IMR-90 (cell line): ENCODE results near the gene PLCH2. TPM values are rescaled to one million over a fixed set of nuclear protein-coding genes. Genes with fewer than 3 reads are reported as not detected.

Source experiments
- ATAC-seq: fragments of 200-7000 bp; cut with Tn5 transposase; 2 replicates; pipeline ENCODE4 v1.9.1; 2020; ENCODE audit warnings: low read depth, mild to moderate bottlenecking, moderate library complexity
- BruUV-seq: library from RNA; stranded (reverse); fragments of 400-500 nt; replicated peaks from 2 replicates; lab custom pipeline; 2021; lab: Mats Ljungman, UMichigan
- CTCF ChIA-PET: fragments of 300-600 bp; formaldehyde crosslinking; extraction: SDS; loops from one replicate; lab custom pipeline; 2021; ENCODE audit warnings: antibody characterized with exemption; lab: Yijun Ruan, JAX
- POLR2A ChIA-PET: fragments of 300-600 bp; sonication (Branson Sonifier 250); formaldehyde crosslinking; loops from one replicate; lab custom pipeline; 2022; ENCODE audit warnings: antibody characterized with exemption; ENCODE audit not compliant: unreplicated experiment; lab: Charles Lee
- DNase-seq: peaks from one replicate; pipeline ENCODE4 v3.0.0; 2013
- H2AFZ ChIP-seq: replicated peaks from 2 replicates; pipeline ENCODE3; 2013; ENCODE audit warnings: low read length, mild to moderate bottlenecking; ENCODE audit not compliant: poor library complexity
- H2AK5ac ChIP-seq: 2 replicates; pipeline ENCODE4 v1.6.1; 2013; ENCODE audit warnings: low read depth, low read length, inconsistent platforms
- H2AK9ac ChIP-seq: replicated peaks from 2 replicates; pipeline ENCODE3; 2013; ENCODE audit warnings: mild to moderate bottlenecking, low read depth, low read length, moderate library complexity; ENCODE audit not compliant: poor library complexity
- H2BK120ac ChIP-seq: 2 replicates; pipeline ENCODE4 v1.6.1; 2013; ENCODE audit warnings: low read depth, low read length, inconsistent platforms
- H2BK15ac ChIP-seq: 3 replicates; pipeline ENCODE4 v1.6.1; 2013; ENCODE audit warnings: low read depth, low read length, inconsistent platforms
- H2BK20ac ChIP-seq: 2 replicates; pipeline ENCODE4 v1.6.1; 2013; ENCODE audit warnings: low read depth, mild to moderate bottlenecking, inconsistent platforms, low read length, moderate library complexity
- H2BK5ac ChIP-seq: 2 replicates; pipeline ENCODE4 v1.6.1; 2013; ENCODE audit warnings: mild to moderate bottlenecking, low read depth, low read length, inconsistent platforms; ENCODE audit not compliant: poor library complexity, severe bottlenecking
- H3K14ac ChIP-seq: replicated peaks from 2 replicates; pipeline ENCODE4 v1.6.1; 2013; ENCODE audit warnings: low read depth, low read length, inconsistent platforms
- H3K18ac ChIP-seq: 2 replicates; pipeline ENCODE4 v1.6.1; 2013; ENCODE audit warnings: low read depth, low read length, control low read depth
- H3K23ac ChIP-seq: 2 replicates; pipeline ENCODE4 v1.6.1; 2013; ENCODE audit warnings: low read depth, low read length, inconsistent platforms
- H3K27ac ChIP-seq: 2 replicates; pipeline ENCODE4 v1.5.1; 2013; ENCODE audit warnings: mild to moderate bottlenecking, control low read depth, low read length; ENCODE audit not compliant: insufficient read depth
- H3K27me3 ChIP-seq: 2 replicates; pipeline ENCODE4 v1.6.1; 2013; ENCODE audit warnings: low read length; ENCODE audit not compliant: control insufficient read depth, insufficient read depth
- H3K36me3 ChIP-seq: 2 replicates; pipeline ENCODE4 v1.6.1; 2013; ENCODE audit warnings: low read length, mixed read lengths; ENCODE audit not compliant: control insufficient read depth, insufficient read depth
- H3K4ac ChIP-seq: 2 replicates; pipeline ENCODE4 v1.6.1; 2013; ENCODE audit warnings: low read depth, low read length, inconsistent platforms
- H3K4me1 ChIP-seq: 2 replicates; pipeline ENCODE4 v1.6.1; 2013; ENCODE audit warnings: low read length, mixed read lengths; ENCODE audit not compliant: control insufficient read depth, insufficient read depth
- H3K4me2 ChIP-seq: 2 replicates; pipeline ENCODE4 v1.6.1; 2013; ENCODE audit warnings: low read depth, mild to moderate bottlenecking, control low read depth, low read length, moderate library complexity
- H3K4me3 ChIP-seq: 2 replicates; pipeline ENCODE4 v1.5.1; 2013; ENCODE audit warnings: low read depth, mild to moderate bottlenecking, control low read depth, low read length, moderate library complexity; ENCODE audit not compliant: insufficient read depth
- H3K56ac ChIP-seq: 2 replicates; pipeline ENCODE4 v1.6.1; 2013; ENCODE audit warnings: low read length, inconsistent platforms; ENCODE audit not compliant: insufficient read depth; ENCODE audit errors: extremely low read depth
- H3K79me1 ChIP-seq, 2 experiments: 2 replicates each; pipeline ENCODE4 v1.6.1; 2013; ENCODE audit warnings: low read length in 2 of 2, inconsistent platforms in 1 of 2, low read depth in 1 of 2
- H3K9ac ChIP-seq: 2 replicates; pipeline ENCODE4 v1.6.1; 2013; ENCODE audit warnings: low read depth, low read length, control low read depth
- H3K9me1 ChIP-seq: 2 replicates; pipeline ENCODE4 v1.6.1; 2013; ENCODE audit warnings: low read length, inconsistent platforms; ENCODE audit not compliant: insufficient read depth
- H3K9me3 ChIP-seq: 2 replicates; pipeline ENCODE4 v1.6.1; 2013; ENCODE audit warnings: low read length; ENCODE audit not compliant: control insufficient read depth, insufficient read depth
- H4K20me1 ChIP-seq: 2 replicates; pipeline ENCODE4 v1.6.1; 2013; ENCODE audit warnings: low read length, inconsistent platforms; ENCODE audit not compliant: insufficient read depth
- H4K5ac ChIP-seq: 2 replicates; pipeline ENCODE4 v1.6.1; 2013; ENCODE audit warnings: mild to moderate bottlenecking, low read depth, low read length, control low read depth
- H4K8ac ChIP-seq, 2 experiments: 2 replicates each; pipeline ENCODE4 v1.6.1; 2013; ENCODE audit warnings: low read depth in 2 of 2, low read length in 2 of 2, control low read depth in 1 of 2, inconsistent platforms in 1 of 2
- H4K91ac ChIP-seq: 2 replicates; pipeline ENCODE4 v1.6.1; 2013; ENCODE audit warnings: low read depth, low read length, inconsistent platforms; ENCODE audit not compliant: insufficient read depth
- BHLHE40 ChIP-seq: fragments of 150-350 bp; IDR thresholded peaks from 2 replicates; pipeline ENCODE4 v1.6.1; 2016; ENCODE audit warnings: mild to moderate bottlenecking, low read depth, low read length
- CEBPB ChIP-seq: IDR thresholded peaks from 2 replicates; pipeline ENCODE4 v1.6.1; 2012; ENCODE audit warnings: low read depth, low read length, improper control_type of control experiment
- CHD1 ChIP-seq: IDR thresholded peaks from 2 replicates; pipeline ENCODE4 v1.6.1; 2012; ENCODE audit warnings: low read depth, low read length, improper control_type of control experiment
- CTCF ChIP-seq: conservative IDR thresholded peaks from 2 replicates; pipeline ENCODE4 v1.5.1; 2012; ENCODE audit warnings: mild to moderate bottlenecking, low read depth, low read length, improper control_type of control experiment
- ELK1 ChIP-seq: fragments of 150-350 bp; IDR thresholded peaks from 2 replicates; pipeline ENCODE4 v1.6.1; 2016; ENCODE audit warnings: low read depth, mild to moderate bottlenecking, low read length, moderate library complexity, borderline replicate concordance
- MAFK ChIP-seq: IDR thresholded peaks from 2 replicates; pipeline ENCODE4 v1.6.1; 2012; ENCODE audit warnings: low read depth, low read length, improper control_type of control experiment
- MXI1 ChIP-seq: IDR thresholded peaks from 2 replicates; pipeline ENCODE4 v1.6.1; 2012; ENCODE audit warnings: low read depth, mild to moderate bottlenecking, low read length, moderate library complexity, borderline replicate concordance
- NFE2L2 ChIP-seq: fragments of 150-350 bp; IDR thresholded peaks from 2 replicates; pipeline ENCODE4 v1.6.1; 2016; ENCODE audit warnings: low read depth, mild to moderate bottlenecking, low read length
- POLR2A ChIP-seq: IDR thresholded peaks from 2 replicates; pipeline ENCODE4 v1.6.1; 2012; ENCODE audit warnings: mild to moderate bottlenecking, low read depth, low read length
- RAD21 ChIP-seq: IDR thresholded peaks from 2 replicates; pipeline ENCODE4 v1.6.1; 2012; ENCODE audit warnings: low read length, improper control_type of control experiment
- RCOR1 ChIP-seq: IDR thresholded peaks from 2 replicates; pipeline ENCODE4 v1.6.1; 2012; ENCODE audit warnings: mild to moderate bottlenecking, low read length, improper control_type of control experiment; ENCODE audit not compliant: insufficient replicate concordance
- RFX5 ChIP-seq: IDR thresholded peaks from 2 replicates; pipeline ENCODE4 v1.8.0; 2012; ENCODE audit warnings: low read depth, mild to moderate bottlenecking, low read length, moderate library complexity
- SMC3 ChIP-seq: fragments of 150-350 bp; IDR thresholded peaks from 2 replicates; pipeline ENCODE4 v1.6.1; 2016; ENCODE audit warnings: low read depth, mild to moderate bottlenecking, antibody characterized with exemption, low read length, moderate library complexity
- USF2 ChIP-seq: fragments of 150-350 bp; IDR thresholded peaks from 2 replicates; pipeline ENCODE4 v1.6.1; 2017; ENCODE audit warnings: mild to moderate bottlenecking, antibody characterized with exemption, low read length, low read depth
- WGBS, 2 experiments: methylation state at CpG; one replicate each; pipeline versions ENCODE4 v1.1.5 to v1.1.7; 2013; ENCODE audit warnings: missing lambda C conversion rate in 2 of 2; ENCODE audit not compliant: insufficient read length in 1 of 2; ENCODE audit errors: extremely low coverage in 2 of 2; 5-methylcytosine and 5-hydroxymethylcytosine counted together
- dilution Hi-C: fragments of 300-500 bp; cut with HindIII; formaldehyde crosslinking; loops from one replicate; pipeline ENCODE4 v1.14.3; 2018; ENCODE audit warnings: low sequenced_read_pairs; ENCODE audit not compliant: unreplicated experiment
- in situ Hi-C: fragments of 300-500 bp; cut with MboI; formaldehyde crosslinking; loops from 3 replicates; pipeline ENCODE4 v1.14.3; 2019; ENCODE audit warnings: low sequenced_read_pairs, inconsistent platforms, mixed read lengths
- intact Hi-C: fragments of 100-400 bp; cut with micrococcal nuclease; formaldehyde crosslinking; loops from 2 replicates; pipeline ENCODE4 v1.10.0; 2022
- polyA plus RNA-seq, 3 experiments: library from polyadenylated mRNA; depleted of rRNA; stranded (reverse); fragments of >200 nt; gene quantifications; 2 replicates each; pipeline ENCODE4 v1.2.3, GENCODE V29; 2012; ENCODE audit warnings: low replicate concordance in 1 of 3
- total RNA-seq: library from RNA; depleted of rRNA; stranded (reverse); fragments of >200 nt; gene quantifications from 2 replicates; pipeline ENCODE4 v1.2.3, GENCODE V29; 2012

The PLCH2 gene
- total and polyA plus RNA-seq, 2 of the 4 experiments (the other 2 are of a cell fraction) = 0.18 to 1.9 TPM

GRCh38 chr1:2520206-2520605, 44.1 kb downstream of the PLCH2 start:
- Histone ChIP-seq H3K4me2 (no peak overlapping the region), H4K91ac (no peak overlapping the region), H2AFZ (no peak overlapping the region), H2BK5ac (no peak overlapping the region), H3K4ac (no peak overlapping the region), H3K4me1 (peaks cover 19% of the 10 kb centered on the region), H4K5ac (no peak overlapping the region), H3K9ac (no peak overlapping the region), H3K4me3 (no peak overlapping the region), H3K56ac (no peak overlapping the region), H3K9me3 (no peaks in the 10 kb centered on the region), H4K8ac (no peak overlapping the region), H3K27ac (no peak overlapping the region), H2BK20ac (no peak overlapping the region), H3K36me3 (peaks cover 57% of the 10 kb centered on the region), H2AK9ac (no peak overlapping the region), H3K14ac (no peak overlapping the region), H3K79me1 (peaks cover 7 to 45% of the 10 kb centered on the region in 2 experiments), H3K18ac (no peak overlapping the region), H4K20me1 (peaks cover 40% of the 10 kb centered on the region), H2BK120ac (no peak overlapping the region), H3K23ac (no peak overlapping the region), H2AK5ac (no peak overlapping the region), H2BK15ac (no peak overlapping the region), H3K9me1 (peaks cover 13% of the 10 kb centered on the region), H3K27me3 (no peaks in the 10 kb centered on the region)
- in situ Hi-C loops (no loop called here), dilution Hi-C loops (no loop called here), intact Hi-C loops (no loop called here)
- ATAC-seq (no peak), DNase-seq (no peak)
- TF ChIP-seq CEBPB (no peak), CHD1 (no peak), CTCF (no peak), NFE2L2 (no peak), POLR2A (no peak), ELK1 (no peak), SMC3 (no peak), RFX5 (no peak), MAFK (no peak), MXI1 (no peak), RAD21 (no peak), BHLHE40 (no peak), USF2 (no peak), RCOR1 (no peak)
- 98% methylated on average over 7 of the region's 20 CpGs; no CpG with 5 or more reads in 1 of the 2 experiments for WGBS, 2 experiments
- ChIA-PET POLR2A (no interaction called here), CTCF (no interaction called here)
- no TSS peak for BruUV-seq
